Choroid plexus epithelial cell (primary cell): Measurements from ENCODE around the gene DUSP14.
A peak's percentile ranks its signal among the peaks of the same experiment; 100 is the strongest.

Experiments used
- DNase-seq: peaks from one replicate; pipeline ENCODE4 v3.0.0-alpha.2; 2010; ENCODE audit warnings: low read depth
- H3K4me3 ChIP-seq: 2 replicates; pipeline ENCODE4 v1.5.1; 2011; ENCODE audit warnings: low read depth, mild to moderate bottlenecking, control low read depth, low read length, moderate library complexity
- TF ChIP-seq, protein P1 (sequence below): conservative IDR thresholded peaks from 2 replicates; pipeline ENCODE4 v1.5.1; 2011; ENCODE audit warnings: low read depth, mild to moderate bottlenecking, control low read depth, inconsistent platforms, low read length, moderate library complexity

Gene DUSP14

GRCh38 chr17:37458805-37459204 lies 30.9 kb upstream of the DUSP14 start:
- no peak overlapping the region for H3K4me3 ChIP-seq
- TF ChIP-seq, protein P1, sequence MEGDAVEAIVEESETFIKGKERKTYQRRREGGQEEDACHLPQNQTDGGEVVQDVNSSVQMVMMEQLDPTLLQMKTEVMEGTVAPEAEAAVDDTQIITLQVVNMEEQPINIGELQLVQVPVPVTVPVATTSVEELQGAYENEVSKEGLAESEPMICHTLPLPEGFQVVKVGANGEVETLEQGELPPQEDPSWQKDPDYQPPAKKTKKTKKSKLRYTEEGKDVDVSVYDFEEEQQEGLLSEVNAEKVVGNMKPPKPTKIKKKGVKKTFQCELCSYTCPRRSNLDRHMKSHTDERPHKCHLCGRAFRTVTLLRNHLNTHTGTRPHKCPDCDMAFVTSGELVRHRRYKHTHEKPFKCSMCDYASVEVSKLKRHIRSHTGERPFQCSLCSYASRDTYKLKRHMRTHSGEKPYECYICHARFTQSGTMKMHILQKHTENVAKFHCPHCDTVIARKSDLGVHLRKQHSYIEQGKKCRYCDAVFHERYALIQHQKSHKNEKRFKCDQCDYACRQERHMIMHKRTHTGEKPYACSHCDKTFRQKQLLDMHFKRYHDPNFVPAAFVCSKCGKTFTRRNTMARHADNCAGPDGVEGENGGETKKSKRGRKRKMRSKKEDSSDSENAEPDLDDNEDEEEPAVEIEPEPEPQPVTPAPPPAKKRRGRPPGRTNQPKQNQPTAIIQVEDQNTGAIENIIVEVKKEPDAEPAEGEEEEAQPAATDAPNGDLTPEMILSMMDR, result no peak
- DNase-seq, result peak; percentile 75

GRCh38 chr17:37461668-37462067 lies 28.0 kb upstream of the DUSP14 start:
- TF ChIP-seq, protein P1, result no peak
- no peak for DNase-seq
- no peak overlapping the region for H3K4me3 ChIP-seq

GRCh38 chr17:37462492-37462891 lies 27.2 kb upstream of the DUSP14 start:
- H3K4me3 ChIP-seq, result no peak overlapping the region
- TF ChIP-seq, protein P1, result no peak
- DNase-seq, result no peak

DNA sequence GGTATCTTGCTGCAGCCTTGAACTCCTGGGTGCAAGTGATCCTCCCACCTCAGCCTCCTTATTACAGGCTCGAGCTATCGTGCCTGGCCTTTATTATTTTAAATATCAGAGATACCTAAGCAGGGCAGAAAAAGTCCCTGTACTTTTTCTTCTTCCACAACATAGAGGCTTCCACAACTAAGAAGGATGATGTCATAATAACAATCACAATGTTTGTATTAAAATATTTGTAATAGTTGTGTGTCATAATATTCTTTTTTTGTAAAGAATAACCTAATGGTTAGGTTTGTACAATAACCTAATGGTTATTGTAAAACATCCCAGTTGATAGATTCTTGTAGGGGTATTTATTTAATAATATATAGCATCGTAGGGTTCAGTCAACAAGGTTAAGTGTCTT lies 26.7 kb upstream of the DUSP14 start:
- no peak for DNase-seq
- H3K4me3 ChIP-seq, result no peak overlapping the region
- TF ChIP-seq, protein P1, result no peak

- H3K4me3 ChIP-seq, result no peak overlapping the region
- peak; percentile 83 for DNase-seq
- TF ChIP-seq, protein P1, result no peak
Observed at GRCh38 chr17:37465069-37465616, 24.5 kb upstream of the DUSP14 start.

DNA sequence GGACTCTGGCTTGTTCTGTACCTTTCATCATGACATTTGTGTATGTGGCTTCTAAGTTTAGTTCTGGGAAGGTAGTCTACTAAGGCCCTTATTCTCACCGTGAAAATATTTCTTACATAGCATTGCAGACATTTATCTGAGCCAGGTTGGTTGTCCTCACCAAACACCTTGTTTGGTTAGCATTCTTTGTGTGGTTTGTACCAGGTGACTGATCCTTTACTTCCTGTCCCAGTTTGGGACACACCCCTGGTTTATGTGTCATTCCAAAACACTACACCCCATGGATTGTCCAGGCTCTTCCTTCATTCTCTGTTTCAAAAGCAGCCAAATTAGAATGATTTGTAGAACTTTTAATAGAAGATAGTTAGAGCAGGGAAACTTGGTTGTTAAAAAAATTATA lies 23.2 kb upstream of the DUSP14 start:
- no peak overlapping the region for H3K4me3 ChIP-seq
- DNase-seq, result no peak
- TF ChIP-seq, protein P1, result no peak

DNA sequence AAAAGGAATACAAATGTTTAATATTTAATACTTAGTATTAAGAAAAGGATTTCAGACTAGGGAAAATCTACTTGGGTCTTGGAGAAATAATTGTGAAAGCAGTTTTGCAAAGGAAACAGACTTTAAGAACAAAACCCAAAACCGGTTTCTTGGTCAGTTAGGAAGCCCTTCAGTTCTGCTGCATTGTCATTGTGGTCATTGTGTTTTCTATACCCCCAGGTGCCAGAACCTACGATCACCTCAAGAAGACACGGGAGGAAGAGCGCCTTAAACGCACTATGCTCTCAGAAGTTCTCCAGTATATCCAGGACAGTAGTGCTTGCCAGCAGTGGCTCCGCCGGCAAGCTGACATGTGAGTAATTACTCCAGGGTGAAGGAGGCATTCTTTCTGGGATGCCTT lies 19.5 kb upstream of the DUSP14 start:
- no peak overlapping the region for H3K4me3 ChIP-seq
- TF ChIP-seq, protein P1, result no peak
- no peak for DNase-seq
